Hypothalamus (tissue), 51 donors: ENCODE measurements around the gene SLC36A2.

ENCODE experiments used
- DNase-seq, 51 donors: peaks; one replicate each; lab custom pipeline; 2025; lab: John Stamatoyannopoulos, UW

SLC36A2 gene

DNA sequence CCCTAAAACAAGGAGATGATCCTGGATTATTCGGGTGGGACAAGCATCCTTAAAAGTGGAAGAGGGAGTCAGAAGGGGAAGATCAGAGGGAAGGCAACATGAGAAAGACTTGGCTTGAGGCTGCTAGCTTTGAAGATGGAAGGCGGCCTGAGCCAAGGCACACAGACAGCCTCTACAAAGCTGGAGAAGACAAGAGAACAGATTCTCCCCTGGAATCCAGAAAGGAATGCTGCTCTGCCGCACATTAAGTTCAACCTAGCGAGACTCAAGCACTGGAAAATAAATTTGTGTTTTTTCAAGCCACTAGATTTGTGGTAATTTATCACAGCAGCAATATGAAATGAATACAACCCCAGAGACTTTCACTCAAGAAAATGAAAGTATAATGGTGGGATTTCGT is 61.7 kb downstream of the SLC36A2 start:
- DNase-seq, result no peak

DNA sequence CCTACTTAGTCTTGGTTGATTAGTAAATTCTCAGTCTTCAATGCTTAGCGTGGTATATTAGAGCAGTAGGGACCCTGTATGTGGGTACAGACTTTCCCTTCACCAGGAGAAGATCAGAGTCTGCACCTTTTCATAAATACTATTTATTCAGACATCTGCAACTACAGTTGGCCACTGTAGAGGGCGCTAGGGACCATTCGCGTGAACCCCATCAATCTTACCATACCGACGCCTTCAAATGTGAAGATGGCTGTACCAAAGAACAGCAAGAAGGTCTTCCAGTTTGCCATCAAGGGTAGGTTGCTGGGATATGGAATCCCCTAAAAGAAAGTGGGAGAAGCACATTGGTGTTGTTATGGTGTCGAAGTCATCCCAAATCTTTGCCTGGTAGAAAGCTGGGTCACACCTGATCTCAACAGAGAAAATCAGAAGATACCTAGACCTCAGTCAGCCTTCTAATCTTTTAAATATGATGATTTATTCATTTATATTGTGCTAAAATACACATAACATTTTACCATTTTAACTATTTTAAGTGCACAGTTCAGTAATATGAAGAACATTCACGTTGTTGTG is 62.9 kb downstream of the SLC36A2 start:
- DNase-seq, result no peak

DNA sequence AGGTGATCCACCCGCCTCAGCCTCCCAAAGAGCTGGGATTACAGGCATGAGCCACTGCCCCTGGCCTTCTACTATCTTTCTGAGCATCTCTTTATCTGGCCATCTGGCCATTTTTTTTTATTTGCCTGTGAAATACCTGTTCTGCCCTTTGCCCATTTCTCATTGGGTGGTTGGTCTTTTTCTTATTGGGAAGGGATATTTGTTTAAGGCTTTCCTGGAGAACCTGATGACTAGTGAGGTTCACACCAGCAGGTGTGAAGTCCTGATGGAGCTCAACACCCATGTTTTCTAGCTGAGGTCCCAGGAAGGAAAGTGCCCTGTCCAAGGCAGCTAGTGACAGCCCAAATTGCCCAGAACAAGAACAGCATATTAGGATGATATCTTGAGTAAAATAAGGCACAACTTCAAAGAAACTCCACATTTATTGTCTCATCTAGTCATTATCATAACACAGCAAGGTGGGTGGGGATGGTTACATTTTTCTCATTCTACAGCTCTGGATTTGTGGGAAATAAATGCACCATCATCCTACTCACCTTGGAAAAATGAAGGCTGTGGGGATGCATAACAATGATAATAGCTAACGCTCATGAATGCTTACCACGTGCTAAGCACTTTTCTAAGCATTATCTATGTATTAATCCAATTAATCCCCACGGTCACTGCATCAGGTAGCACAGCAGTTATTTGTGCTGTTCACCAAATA is 64.1 kb downstream of the SLC36A2 start:
- DNase-seq, result no peak

DNA sequence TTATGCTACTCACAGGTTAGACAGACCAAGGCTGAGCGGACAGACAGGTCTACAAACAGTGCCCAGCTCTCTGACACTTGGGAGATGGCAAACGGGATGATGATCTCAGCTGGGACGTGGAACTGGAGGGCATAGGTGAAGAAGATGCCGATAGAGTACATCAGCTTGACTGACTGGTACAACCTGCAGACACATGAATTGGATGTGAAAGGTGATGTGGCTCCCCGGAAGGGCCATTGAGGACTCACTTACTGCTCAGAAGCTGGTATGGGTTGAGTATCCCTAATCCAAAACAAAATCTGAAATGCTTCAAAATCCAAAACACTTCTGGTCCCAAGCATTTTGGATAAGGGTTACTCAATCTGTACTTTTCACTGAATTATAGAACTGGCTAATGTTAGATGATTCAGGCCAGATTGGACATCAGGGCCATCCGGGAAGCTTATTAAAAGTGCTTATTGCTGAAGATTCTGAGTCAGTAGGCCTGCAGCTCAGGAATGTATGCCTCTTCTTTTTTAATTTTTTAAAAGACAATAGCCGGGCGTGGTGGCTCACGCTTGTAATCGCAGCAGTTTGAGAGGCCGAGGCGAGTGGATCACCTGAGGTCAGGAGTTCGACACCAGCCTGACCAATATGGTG is 66.2 kb downstream of the SLC36A2 start:
- DNase-seq, result no peak

DNA sequence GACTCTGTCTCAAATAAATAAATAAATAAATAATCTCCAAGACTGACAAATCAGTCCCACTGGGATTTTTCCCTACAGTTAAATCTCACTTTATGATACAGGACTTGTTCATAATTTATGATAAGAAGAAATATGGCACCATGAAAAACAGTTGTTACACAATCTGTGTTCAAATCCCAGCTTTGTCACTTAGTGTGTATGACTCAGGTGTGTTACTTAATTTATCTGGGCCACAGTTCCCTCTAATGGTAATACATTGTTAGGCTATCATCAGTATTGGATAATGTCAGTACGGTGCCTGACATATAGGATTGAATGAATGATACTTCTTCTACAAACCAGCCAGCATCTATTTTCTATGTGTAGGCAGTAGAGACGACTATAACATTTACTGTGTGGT is 66.9 kb downstream of the SLC36A2 start:
- DNase-seq, result no peak

DNA sequence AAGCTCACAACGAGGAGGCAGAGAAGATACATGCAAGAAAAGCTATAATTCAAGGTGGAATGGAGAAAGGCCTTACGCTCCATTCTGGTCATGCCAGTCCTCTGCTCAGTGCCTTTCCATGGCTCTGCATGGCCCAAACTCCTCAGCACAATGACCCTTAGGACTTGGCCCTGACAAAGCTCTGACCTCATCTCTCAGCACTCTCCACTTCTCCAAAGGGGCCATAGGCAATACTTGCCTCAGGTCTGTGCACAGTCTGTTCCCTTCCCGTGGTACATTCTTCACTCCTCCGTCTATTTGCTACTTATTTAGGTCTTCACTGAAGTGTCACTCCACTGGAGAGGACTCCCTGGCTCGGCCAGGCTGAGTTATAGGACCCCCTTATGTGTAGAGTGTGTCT is 68.5 kb downstream of the SLC36A2 start:
- no peak for DNase-seq

DNA sequence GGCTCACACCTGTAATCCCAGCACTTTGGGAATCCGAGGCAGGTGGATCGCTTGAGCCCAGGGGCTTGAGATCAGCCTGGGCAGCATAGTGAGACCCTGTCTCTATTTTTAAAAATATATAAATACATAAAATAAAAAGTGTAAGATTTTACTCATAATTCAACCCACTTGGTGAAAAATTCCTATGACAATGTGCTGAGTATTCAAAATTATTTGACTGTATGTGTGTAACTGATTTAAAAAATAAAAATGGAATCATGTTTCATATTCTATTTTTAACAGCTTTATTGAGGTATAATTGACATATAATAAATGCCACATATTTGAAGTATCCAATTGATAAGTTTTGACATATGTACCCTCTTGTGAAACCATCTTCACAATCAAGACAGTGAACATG is 71.6 kb downstream of the SLC36A2 start:
- no peak for DNase-seq

DNA sequence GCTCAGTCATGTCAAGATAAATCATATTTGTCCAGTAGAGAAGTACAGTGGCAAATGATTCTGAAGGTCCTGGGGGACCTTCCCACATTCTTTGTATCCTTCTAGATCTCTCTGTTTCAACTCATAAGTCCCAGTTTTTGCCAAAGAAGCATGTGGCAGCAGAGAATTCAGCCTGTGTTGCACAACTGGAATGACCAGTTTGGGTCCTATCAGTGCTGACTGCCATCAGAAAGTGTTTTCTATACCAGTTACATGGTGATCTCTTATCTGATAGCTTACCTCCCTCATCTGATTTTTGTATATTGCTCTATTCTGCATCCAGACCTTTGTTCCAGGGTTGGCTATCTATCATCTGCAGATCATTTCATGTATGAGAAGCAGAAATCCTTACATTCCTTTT is 72.7 kb downstream of the SLC36A2 start:
- DNase-seq, result no peak

DNA sequence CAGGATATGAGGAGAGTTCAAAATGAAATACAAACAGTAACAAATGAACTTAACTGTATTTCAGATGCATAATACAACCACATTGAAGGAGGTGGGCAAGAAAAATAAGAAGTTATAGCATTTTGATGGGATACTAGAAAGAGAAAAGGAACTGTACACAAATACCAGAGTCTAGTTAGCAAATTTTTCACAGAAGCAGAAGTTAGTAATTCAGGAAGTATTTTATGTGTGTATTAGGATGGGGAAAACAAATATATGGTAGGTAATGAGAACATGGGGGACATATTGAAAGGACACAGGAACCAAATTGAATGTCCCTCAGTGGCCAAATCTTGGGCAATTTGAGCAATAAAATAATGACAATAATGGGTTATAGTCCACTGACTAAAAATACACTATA is 76.0 kb downstream of the SLC36A2 start:
- DNase-seq, result no peak

DNA sequence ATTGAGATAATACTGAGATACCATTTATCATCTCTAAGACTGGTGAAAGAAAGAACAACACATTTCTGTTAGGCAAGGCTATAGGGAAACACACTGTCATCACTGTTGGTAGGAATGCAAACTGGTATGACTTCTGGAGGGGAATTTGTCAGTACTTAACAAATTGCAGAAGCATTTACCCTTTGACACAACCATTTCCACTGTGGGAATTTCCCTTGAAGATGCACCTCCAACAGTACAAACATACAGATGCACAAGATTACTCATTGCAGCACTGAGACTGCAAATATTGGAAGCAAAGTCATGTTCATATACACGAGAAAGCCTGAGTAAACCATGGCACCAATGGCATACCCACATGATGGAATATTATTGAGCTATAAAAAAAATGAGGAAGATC is 76.8 kb downstream of the SLC36A2 start:
- no peak for DNase-seq

DNA sequence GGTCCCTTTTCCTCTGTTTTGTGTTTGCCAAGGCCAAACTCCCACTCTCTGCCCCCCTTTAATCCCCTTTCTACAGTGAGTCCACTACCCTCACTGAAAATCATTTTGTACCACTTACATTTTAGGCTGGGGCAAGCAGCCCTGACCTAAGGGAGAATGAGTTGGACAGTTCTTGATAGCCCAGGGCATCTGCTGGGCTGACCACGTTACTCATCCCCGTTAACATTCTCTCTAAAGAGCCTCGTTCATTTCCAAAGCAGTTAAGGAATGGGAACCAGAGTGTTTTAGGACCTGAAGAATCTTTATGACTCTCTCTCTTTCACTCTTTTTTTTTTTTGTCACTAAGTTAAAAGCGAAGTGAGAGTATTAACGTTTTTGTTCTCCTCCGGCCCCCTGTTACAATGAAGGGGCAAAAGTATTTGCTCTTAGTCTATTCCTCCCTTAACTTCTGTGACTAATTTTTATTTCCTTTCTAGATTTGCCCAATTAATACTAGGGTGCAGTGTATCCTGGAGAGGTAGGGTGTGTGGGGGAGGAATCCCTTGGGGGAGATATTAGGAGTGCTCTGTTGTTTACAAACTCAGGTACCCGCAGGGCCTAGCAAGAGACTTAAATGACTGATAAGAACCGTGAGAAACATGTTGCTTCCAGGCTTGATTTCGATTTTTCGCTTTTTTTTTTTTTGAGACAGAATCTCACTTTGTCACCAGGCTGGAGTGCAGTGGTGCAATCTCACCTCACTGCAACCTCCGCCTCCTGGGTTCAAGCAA is 79.7 kb downstream of the SLC36A2 start:
- DNase-seq, result no peak
